WTC11 (cell line): ENCODE data around the gene ICE2. TPM values are rescaled to one million over a fixed set of nuclear protein-coding genes. Genes with fewer than 3 reads are reported as not detected.

Source experiments
- ATAC-seq: fragments of 200-7000 bp; cut with Tn5 transposase; 2 replicates; pipeline ENCODE4 v1.10.0; 2021; ENCODE audit warnings: mild to moderate bottlenecking, moderate library complexity
- CTCF ChIA-PET: fragments of 300-600 bp; sonication (Branson Sonifier 250); formaldehyde crosslinking; loops from one replicate; lab custom pipeline; 2021; ENCODE audit warnings: antibody characterized with exemption; lab: Charles Lee
- POLR2A ChIA-PET: fragments of 350-600 bp; sonication (Branson Sonifier 250); formaldehyde crosslinking; loops from one replicate; lab custom pipeline; 2021; ENCODE audit warnings: antibody characterized with exemption; lab: Charles Lee
- DNase-seq: peaks from one replicate; pipeline ENCODE4 v3.0.0; 2021; ENCODE audit warnings: low spot score
- H3K27ac Mint-ChIP-seq: 2 replicates; pipeline ENCODE4 v1.8.0; 2021; ENCODE audit warnings: mixed read lengths
- H3K27me3 Mint-ChIP-seq: 2 replicates; pipeline ENCODE4 v1.8.0; 2021; ENCODE audit warnings: low read depth, mild to moderate bottlenecking, moderate library complexity, mixed read lengths
- H3K36me3 Mint-ChIP-seq: 2 replicates; pipeline ENCODE4 v1.8.0; 2021; ENCODE audit warnings: mixed read lengths
- H3K4me1 Mint-ChIP-seq: 2 replicates; pipeline ENCODE4 v1.8.0; 2022; ENCODE audit warnings: mixed read lengths
- H3K4me3 Mint-ChIP-seq: 2 replicates; pipeline ENCODE4 v1.8.0; 2021; ENCODE audit warnings: mild to moderate bottlenecking, moderate library complexity, mixed read lengths
- H3K9me3 Mint-ChIP-seq: 2 replicates; pipeline ENCODE4 v1.8.0; 2021; ENCODE audit warnings: mixed read lengths
- ATF1 ChIP-seq: sonication (generic); formaldehyde crosslinking; IDR thresholded peaks from 2 replicates; pipeline ENCODE4 v1.8.1; 2023; ENCODE audit warnings: mild to moderate bottlenecking, moderate library complexity, missing genetic modification reagents
- ESRRA ChIP-seq: sonication (generic); formaldehyde crosslinking; IDR thresholded peaks from 2 replicates; pipeline ENCODE4 v1.8.1; 2022; ENCODE audit warnings: mild to moderate bottlenecking, missing genetic modification reagents, borderline replicate concordance
- GABPB1 ChIP-seq: sonication (generic); formaldehyde crosslinking; IDR thresholded peaks from 2 replicates; pipeline ENCODE4 v1.8.1; 2023; ENCODE audit warnings: mild to moderate bottlenecking, missing genetic modification reagents
- KAT7 ChIP-seq: sonication (generic); formaldehyde crosslinking; IDR thresholded peaks from 2 replicates; pipeline ENCODE4 v1.8.1; 2023; ENCODE audit warnings: missing genetic modification reagents, mild to moderate bottlenecking, borderline replicate concordance
- NFYB ChIP-seq: sonication (generic); formaldehyde crosslinking; conservative IDR thresholded peaks from 2 replicates; pipeline ENCODE4 v1.8.0; 2022; ENCODE audit warnings: low read depth, missing genetic modification reagents
- PRRX2 ChIP-seq: fragments of 250-450 bp; sonication (Bioruptor Pico); IDR thresholded peaks from 2 replicates; pipeline ENCODE4 v1.8.0; 2021; ENCODE audit warnings: mild to moderate bottlenecking
- SMAD4 ChIP-seq: sonication (generic); formaldehyde crosslinking; IDR thresholded peaks from 2 replicates; pipeline ENCODE4 v1.8.0; 2022; ENCODE audit warnings: mild to moderate bottlenecking, missing genetic modification reagents
- SP1 ChIP-seq: sonication (generic); formaldehyde crosslinking; conservative IDR thresholded peaks from 2 replicates; pipeline ENCODE4 v1.8.1; 2022; ENCODE audit warnings: missing genetic modification reagents
- ZNF121 ChIP-seq: sonication (generic); formaldehyde crosslinking; IDR thresholded peaks from 2 replicates; pipeline ENCODE4 v1.8.0; 2023; ENCODE audit warnings: missing genetic modification reagents
- ZNF263 ChIP-seq: sonication (generic); formaldehyde crosslinking; IDR thresholded peaks from 2 replicates; pipeline ENCODE4 v1.8.1; 2022; ENCODE audit warnings: low read depth, mild to moderate bottlenecking, moderate library complexity, missing genetic modification reagents
- ZNF317 ChIP-seq: sonication (generic); formaldehyde crosslinking; IDR thresholded peaks from 2 replicates; pipeline ENCODE4 v1.8.1; 2023; ENCODE audit warnings: low read depth, mild to moderate bottlenecking, moderate library complexity, missing genetic modification reagents, borderline replicate concordance
- total RNA-seq: library from RNA; stranded (reverse); gene quantifications from 3 replicates; pipeline ENCODE4 v1.2.3, GENCODE V29; 2021
- TF ChIP-seq, protein P1 (sequence below): sonication (generic); formaldehyde crosslinking; IDR thresholded peaks from 2 replicates; pipeline ENCODE4 v1.8.1; 2023; ENCODE audit warnings: mild to moderate bottlenecking, missing genetic modification reagents, moderate library complexity
- TF ChIP-seq, protein P2 (sequence below): fragments of 250-450 bp; sonication (Bioruptor Pico); IDR thresholded peaks from 2 replicates; pipeline ENCODE4 v1.9.0; 2021; ENCODE audit warnings: mild to moderate bottlenecking
- TF ChIP-seq, protein P3 (sequence below): sonication (generic); formaldehyde crosslinking; IDR thresholded peaks from 2 replicates; pipeline ENCODE4 v1.8.0; 2022; ENCODE audit warnings: mild to moderate bottlenecking, missing genetic modification reagents
- TF ChIP-seq, protein P4 (sequence below): sonication (generic); formaldehyde crosslinking; IDR thresholded peaks from 2 replicates; pipeline ENCODE4 v1.8.0; 2023; ENCODE audit warnings: missing genetic modification reagents
- TF ChIP-seq, protein P5 (sequence below): sonication (generic); formaldehyde crosslinking; IDR thresholded peaks from 2 replicates; pipeline ENCODE4 v1.8.1; 2023; ENCODE audit warnings: mild to moderate bottlenecking, missing genetic modification reagents
- TF ChIP-seq, protein P6 (sequence below): fragments of 250-450 bp; sonication (Bioruptor Pico); conservative IDR thresholded peaks from 2 replicates; pipeline ENCODE4 v1.9.0; 2021; ENCODE audit warnings: mild to moderate bottlenecking
- TF ChIP-seq, protein P7 (sequence below): sonication (generic); formaldehyde crosslinking; conservative IDR thresholded peaks from 2 replicates; pipeline ENCODE4 v1.8.1; 2023; ENCODE audit warnings: mild to moderate bottlenecking, low read depth, missing genetic modification reagents, moderate library complexity

The ICE2 gene
- total RNA-seq, 1 experiment from 2014 or later, result 76.9 TPM

DNA sequence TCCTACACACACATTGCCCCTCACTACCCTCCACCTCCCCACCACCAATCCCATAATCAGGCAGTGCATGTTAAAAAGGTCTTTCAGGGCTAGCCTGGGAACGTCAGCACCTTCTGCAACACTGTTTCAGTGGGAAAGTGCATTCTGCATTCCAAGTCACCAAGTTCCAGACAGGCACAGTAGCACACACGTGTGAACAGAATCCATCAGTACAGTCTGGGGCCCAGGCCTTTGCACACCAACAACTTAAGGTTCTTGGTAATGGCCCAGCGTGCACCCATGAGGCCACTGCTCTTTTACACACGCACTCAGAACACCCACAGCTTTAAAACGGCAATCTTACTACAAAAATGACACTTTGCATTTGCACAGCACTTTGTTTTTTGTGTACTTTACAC is 82.4 kb downstream of the ICE2 start:
- no peaks in the 10 kb centered on the region for H3K36me3 Mint-ChIP-seq
- peak overlapping the region; percentile 83 for H3K4me3 Mint-ChIP-seq
- peaks cover 71% of the 10 kb centered on the region for H3K4me1 Mint-ChIP-seq
- ATAC-seq (no peak), DNase-seq (no peak)
- no peaks in the 10 kb centered on the region for H3K9me3 Mint-ChIP-seq
- POLR2A ChIA-PET, result no interaction called here
- TF ChIP-seq, protein P1, sequence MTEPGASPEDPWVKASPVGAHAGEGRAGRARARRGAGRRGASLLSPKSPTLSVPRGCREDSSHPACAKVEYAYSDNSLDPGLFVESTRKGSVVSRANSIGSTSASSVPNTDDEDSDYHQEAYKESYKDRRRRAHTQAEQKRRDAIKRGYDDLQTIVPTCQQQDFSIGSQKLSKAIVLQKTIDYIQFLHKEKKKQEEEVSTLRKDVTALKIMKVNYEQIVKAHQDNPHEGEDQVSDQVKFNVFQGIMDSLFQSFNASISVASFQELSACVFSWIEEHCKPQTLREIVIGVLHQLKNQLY (CRISPR knock-in tag), result no peak
- no peak for TF ChIP-seq ATF1 (CRISPR knock-in tag)
- TF ChIP-seq, protein P2, sequence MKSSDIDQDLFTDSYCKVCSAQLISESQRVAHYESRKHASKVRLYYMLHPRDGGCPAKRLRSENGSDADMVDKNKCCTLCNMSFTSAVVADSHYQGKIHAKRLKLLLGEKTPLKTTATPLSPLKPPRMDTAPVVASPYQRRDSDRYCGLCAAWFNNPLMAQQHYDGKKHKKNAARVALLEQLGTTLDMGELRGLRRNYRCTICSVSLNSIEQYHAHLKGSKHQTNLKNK, result no peak
- TF ChIP-seq, protein P3, sequence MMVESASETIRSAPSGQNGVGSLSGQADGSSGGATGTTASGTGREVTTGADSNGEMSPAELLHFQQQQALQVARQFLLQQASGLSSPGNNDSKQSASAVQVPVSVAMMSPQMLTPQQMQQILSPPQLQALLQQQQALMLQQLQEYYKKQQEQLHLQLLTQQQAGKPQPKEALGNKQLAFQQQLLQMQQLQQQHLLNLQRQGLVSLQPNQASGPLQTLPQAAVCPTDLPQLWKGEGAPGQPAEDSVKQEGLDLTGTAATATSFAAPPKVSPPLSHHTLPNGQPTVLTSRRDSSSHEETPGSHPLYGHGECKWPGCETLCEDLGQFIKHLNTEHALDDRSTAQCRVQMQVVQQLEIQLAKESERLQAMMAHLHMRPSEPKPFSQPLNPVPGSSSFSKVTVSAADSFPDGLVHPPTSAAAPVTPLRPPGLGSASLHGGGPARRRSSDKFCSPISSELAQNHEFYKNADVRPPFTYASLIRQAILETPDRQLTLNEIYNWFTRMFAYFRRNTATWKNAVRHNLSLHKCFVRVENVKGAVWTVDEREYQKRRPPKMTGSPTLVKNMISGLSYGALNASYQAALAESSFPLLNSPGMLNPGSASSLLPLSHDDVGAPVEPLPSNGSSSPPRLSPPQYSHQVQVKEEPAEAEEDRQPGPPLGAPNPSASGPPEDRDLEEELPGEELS (CRISPR knock-in tag), result no peak
- no peak for TF ChIP-seq PRRX2 (CRISPR knock-in tag)
- TF ChIP-seq, protein P4, sequence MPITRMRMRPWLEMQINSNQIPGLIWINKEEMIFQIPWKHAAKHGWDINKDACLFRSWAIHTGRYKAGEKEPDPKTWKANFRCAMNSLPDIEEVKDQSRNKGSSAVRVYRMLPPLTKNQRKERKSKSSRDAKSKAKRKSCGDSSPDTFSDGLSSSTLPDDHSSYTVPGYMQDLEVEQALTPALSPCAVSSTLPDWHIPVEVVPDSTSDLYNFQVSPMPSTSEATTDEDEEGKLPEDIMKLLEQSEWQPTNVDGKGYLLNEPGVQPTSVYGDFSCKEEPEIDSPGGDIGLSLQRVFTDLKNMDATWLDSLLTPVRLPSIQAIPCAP, result no peak
- TF ChIP-seq NFYB (CRISPR knock-in tag), result no peak
- TF ChIP-seq ZNF263 (CRISPR knock-in tag), result no peak
- no peak for TF ChIP-seq SP1 (CRISPR knock-in tag)
- H3K27me3 Mint-ChIP-seq, result peaks cover 17% of the 10 kb centered on the region
- no peak overlapping the region for H3K27ac Mint-ChIP-seq
- CTCF ChIA-PET, result no interaction called here

DNA sequence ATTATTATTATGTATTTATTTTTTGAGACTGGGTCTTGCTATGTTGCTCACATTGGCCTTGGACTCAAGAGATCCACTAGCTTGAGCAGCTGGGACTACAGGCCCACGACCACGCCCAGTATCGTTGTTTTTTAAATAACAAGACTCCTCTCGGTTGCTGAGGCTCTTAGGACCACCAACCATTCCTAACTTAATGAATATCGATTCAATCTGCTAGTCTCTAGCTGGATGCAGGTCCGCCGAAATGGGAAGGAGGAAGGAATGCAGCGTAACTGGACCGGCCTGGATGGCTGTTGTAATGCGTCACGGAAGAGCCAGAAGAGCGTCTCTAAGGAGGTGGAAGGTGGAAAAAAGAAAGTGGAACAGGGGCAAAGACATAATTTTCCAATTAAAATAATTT is 82.8 kb downstream of the ICE2 start:
- DNase-seq, result peak; percentile 44
- Mint-ChIP-seq H3K4me3 (peak overlapping the region; percentile 83), H3K36me3 (no peaks in the 10 kb centered on the region), H3K9me3 (no peaks in the 10 kb centered on the region), H3K27ac (peak overlapping the region; percentile 38; the same call in 1 of the 2 replicates), H3K27me3 (peaks cover 17% of the 10 kb centered on the region)
- TF ChIP-seq, protein P5, sequence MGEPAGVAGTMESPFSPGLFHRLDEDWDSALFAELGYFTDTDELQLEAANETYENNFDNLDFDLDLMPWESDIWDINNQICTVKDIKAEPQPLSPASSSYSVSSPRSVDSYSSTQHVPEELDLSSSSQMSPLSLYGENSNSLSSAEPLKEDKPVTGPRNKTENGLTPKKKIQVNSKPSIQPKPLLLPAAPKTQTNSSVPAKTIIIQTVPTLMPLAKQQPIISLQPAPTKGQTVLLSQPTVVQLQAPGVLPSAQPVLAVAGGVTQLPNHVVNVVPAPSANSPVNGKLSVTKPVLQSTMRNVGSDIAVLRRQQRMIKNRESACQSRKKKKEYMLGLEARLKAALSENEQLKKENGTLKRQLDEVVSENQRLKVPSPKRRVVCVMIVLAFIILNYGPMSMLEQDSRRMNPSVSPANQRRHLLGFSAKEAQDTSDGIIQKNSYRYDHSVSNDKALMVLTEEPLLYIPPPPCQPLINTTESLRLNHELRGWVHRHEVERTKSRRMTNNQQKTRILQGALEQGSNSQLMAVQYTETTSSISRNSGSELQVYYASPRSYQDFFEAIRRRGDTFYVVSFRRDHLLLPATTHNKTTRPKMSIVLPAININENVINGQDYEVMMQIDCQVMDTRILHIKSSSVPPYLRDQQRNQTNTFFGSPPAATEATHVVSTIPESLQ (CRISPR knock-in tag), result no peak
- TF ChIP-seq, protein P4, result no peak
- TF ChIP-seq ZNF317, result no peak
- no peak for TF ChIP-seq ESRRA (CRISPR knock-in tag)
- TF ChIP-seq, protein P6, sequence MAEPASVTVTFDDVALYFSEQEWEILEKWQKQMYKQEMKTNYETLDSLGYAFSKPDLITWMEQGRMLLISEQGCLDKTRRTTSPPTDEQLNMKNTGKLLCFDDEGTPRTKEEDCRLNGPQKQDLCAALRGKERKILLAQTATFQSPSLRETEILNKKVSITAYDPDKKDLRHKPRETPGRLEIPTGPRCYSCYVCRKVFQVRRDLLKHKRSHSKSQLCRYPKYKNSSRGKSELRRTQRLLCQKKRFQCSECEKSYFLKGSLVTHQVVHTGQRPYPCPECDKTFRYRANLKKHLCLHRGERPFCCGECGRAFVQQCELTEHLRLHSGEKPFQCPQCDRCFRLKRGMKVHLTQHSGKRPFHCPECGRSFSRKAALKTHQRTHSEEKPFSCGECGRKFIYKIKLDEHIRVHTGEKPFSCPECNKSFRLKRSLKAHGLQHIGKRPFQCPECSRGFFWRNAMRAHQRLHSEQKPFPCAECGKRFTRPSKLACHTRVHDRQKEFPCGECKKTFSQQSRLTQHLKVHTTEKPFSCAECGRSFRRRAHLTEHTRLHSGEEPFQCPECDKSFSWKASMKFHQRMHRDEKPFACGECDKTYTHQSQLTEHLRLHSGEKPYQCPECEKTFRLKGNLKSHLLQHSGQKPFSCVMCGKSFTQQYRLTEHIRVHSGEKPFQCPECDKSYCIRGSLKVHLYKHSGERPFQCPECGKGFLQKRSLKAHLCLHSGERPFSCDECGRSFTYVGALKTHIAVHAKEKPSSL, result no peak
- TF ChIP-seq GABPB1 (CRISPR knock-in tag), result no peak
- no peak for TF ChIP-seq SMAD4
- TF ChIP-seq, protein P7, sequence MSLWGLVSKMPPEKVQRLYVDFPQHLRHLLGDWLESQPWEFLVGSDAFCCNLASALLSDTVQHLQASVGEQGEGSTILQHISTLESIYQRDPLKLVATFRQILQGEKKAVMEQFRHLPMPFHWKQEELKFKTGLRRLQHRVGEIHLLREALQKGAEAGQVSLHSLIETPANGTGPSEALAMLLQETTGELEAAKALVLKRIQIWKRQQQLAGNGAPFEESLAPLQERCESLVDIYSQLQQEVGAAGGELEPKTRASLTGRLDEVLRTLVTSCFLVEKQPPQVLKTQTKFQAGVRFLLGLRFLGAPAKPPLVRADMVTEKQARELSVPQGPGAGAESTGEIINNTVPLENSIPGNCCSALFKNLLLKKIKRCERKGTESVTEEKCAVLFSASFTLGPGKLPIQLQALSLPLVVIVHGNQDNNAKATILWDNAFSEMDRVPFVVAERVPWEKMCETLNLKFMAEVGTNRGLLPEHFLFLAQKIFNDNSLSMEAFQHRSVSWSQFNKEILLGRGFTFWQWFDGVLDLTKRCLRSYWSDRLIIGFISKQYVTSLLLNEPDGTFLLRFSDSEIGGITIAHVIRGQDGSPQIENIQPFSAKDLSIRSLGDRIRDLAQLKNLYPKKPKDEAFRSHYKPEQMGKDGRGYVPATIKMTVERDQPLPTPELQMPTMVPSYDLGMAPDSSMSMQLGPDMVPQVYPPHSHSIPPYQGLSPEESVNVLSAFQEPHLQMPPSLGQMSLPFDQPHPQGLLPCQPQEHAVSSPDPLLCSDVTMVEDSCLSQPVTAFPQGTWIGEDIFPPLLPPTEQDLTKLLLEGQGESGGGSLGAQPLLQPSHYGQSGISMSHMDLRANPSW (CRISPR knock-in tag), result no peak
- no peak for TF ChIP-seq ZNF121 (CRISPR knock-in tag)
- TF ChIP-seq KAT7 (CRISPR knock-in tag), result no peak
- TF ChIP-seq, all 79 proteins: peak for 0
- POLR2A ChIA-PET, result no interaction called here
- ATAC-seq, result no peak
- peaks cover 74% of the 10 kb centered on the region for H3K4me1 Mint-ChIP-seq
- CTCF ChIA-PET, result no interaction called here
